ENCODE results near the gene NCAPD2.
A peak's percentile ranks its signal among the peaks of the same experiment; 100 is the strongest.
"Not testable (repeated sequence)": the region's sequence is repeated elsewhere in the genome, so short reads cannot be mapped to it uniquely, and the experiment has no call there.

NCAPD2 gene

DNA sequence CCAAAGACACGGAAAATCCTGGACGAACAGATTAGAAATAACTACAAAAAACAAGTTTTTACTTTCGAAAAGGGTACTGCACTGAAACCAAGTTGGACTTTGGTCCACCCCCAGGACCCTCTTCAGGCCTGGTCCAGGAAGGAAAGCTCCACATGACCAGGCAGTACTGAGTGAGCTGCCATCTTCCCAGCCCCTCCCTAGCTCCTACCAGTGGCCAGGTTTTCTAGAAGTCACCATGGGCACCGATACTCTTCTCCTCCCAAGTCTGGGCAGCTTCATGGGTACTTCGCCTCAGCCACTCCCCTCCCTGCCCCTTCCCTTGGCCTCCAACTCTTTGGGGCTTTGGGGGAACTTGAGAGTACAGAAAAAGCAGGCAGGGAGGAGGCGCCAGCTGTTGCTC, 30.0 kb upstream of the NCAPD2 start:
- DNase-seq: no peak

DNA sequence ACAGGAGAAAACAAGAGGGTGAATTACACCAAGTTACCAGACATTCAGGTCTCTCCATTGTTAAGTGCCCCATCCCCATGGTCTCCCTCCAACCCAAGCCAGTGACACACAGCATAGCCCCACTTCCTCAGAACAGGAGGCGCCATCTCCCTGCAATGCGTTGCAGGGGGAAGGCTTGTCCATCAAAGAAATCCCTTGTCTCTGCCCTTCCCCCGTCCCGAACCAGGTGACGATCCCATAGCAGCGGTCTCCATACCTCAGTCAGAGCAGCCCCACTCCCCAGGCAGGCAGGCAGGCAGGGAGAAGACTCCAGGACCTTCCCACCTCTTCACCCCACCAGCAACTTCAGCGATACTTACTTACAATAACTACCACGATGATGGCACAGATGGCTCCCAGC, 29.4 kb upstream of the NCAPD2 start:
- no peak for DNase-seq

DNA sequence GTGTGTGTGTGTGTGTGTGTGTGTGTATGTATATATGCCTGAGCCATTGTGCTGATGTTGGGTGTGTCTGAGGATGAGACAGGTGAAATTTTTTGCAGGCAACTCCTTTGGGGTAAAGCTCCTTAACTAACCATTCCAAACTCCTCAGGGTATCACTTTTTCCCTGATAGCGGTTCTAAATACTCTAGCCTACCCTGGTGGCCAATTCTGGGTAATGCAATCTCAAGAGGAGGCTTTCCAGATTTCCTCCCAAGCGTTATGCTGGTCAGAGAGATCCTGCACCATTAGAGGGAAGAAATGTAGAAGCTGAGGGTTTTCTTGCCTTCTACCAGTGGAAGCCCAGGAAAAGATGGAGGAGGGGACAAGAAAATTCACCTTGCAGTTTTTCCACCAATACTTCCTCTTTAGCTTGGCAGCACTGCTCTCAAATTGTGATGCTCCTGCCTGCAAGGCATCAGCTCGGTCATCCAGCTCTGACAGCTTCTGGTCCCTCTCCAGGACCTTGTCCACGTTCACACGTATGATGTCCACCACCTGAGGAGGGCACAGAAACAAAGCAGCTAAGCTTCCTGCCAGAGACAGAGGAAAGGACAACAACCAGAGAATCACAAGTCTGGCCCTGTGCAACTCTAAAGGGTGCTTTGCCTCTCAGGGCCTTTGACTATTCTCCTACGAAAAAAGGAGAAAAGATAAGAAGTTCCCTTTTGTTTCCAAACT, 28.3 kb upstream of the NCAPD2 start:
- peak; percentile 69 for DNase-seq

DNA sequence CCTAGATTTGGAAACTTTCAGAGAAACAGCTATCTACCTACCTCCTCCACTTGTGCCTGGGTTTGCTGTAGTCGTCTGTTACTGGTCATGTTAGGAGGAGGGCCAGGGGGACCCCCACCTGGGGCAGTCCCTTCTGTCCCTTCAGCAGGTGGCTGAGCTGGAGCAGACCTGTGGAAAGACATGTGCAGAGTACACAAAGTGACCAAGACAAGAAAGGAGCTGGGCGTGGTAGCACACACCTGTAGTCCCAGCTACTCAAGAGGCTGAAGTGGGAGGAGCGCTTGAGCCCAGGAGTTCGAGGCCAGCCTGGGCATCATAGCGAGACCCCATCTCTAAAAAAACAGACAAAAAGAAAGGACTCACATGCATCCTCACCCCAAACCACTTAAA, 27.7 kb upstream of the NCAPD2 start:
- DNase-seq: no peak

DNA sequence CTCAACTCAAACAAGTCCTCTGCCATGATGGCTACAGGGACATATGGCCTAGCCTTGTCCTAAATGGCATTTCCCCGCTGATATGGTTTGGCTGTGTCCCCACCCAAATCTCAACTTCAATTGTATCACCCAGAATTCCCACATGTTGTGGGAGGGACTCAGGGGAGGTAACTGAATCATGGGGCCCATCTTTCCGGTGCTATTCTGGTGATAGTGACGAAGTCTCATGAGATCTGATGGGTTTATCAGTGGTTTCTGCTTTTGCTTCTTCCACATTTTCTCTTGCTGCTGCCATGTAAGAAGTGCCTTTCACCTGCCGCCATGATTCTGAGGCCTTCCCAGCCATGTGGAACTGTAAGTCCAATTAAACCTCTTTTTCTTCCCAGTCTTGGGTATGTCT, 27.2 kb upstream of the NCAPD2 start:
- not testable (repeated sequence) for DNase-seq

DNA sequence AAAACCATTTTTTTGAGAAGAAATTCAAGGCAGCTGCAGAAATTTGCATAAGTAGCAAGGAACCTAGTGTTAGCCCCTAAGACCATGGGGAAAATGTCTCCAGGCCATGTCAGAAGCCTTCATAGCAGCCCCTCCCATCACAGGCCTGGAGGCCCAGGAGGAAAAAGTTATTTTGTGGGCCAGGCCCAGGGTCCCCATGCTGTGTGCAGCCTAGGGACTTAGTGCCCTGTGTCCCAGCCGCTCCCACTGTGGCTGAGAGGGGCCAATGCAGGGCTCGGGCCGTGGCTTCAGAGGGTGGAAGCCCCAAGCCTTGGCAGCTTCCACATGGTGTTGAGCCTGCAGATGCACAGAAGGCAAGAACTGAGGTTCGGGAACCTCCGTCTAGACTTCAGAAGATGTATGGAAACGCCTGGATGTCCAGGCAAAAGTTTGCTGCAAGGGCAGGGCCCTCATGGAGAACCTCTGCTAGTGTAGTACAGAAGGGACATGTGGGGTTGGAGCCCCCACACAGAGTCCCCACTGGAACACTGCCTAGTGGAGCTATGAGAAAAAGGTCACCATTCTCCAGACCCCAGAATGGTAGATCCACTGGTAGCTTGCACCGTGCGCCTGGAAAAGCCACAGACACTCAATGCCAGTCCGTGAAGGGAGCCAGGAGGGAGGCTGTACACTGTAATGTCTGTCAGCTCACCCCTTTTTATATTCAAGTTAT, 26.2 kb upstream of the NCAPD2 start:
- DNase-seq: not testable (repeated sequence)

DNA sequence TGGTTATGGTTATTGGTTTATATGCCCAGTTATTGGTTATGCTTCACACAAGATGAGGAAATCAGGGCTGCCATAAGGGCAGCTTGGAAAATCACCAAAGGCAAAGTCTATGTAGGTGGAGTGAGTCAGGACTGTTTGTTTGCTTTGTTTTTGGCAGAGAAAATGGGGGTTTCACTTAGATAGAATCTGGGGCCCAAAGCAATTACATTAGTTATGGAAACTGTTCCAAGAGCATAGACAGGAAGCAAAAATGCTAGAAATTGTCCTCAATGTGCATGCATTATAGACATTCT, 25.7 kb upstream of the NCAPD2 start:
- no peak for DNase-seq

DNA sequence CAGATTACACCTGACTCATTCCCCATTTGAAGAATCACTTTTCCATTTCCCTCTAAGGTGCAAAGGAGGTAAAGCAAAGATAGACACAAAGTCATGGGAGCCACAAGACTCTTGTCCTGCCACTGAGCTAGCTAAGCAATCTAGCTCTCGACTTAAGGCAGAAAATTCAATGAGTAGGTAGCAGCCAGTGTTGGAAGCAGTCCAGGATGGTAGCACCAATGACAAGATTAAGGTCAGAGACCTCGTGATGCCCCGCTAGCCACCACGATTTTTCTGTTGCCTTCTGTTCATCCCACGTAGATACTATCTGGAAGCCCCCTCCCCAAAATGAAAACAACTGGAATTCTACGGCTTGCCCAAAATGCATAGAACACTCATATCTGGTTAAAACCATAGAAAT, 24.8 kb upstream of the NCAPD2 start:
- DNase-seq: no peak

DNA sequence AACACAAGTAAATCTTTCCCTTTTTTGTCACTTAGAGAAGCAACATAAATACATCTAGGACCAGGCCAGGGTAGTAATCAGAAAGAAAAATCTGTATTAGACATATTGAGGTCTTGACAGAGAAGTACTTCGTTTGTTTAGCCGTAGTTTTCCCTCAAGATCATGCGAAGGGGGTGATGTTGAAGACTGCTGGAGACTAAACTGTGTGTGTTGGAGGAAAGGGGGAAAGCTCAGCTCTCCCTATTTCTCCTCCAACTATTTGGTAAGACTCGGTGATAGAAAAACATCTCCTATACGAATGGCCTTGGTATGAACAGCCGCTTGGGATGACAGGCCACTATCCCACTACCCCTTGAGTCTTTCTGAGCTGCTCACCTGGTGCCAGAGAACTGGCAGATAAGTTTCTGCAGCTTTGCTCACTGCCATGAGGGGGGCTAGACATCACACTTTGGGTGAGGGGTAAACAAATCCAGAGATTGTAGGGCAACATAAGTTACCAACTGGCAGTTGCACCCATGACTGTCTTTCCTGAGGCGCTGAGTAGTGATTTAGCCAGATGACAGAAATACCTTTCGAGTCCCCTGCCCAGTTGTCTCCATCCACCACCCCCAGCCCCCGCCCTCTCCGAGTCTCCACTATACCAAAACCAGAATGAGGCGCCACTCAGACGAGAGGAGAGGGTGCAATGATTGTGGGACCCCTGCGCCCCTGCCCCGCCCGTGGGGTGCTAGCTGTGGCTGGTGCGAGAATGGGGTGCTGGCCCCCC, 24.1 kb upstream of the NCAPD2 start:
- peak; percentile 49 for DNase-seq

DNA sequence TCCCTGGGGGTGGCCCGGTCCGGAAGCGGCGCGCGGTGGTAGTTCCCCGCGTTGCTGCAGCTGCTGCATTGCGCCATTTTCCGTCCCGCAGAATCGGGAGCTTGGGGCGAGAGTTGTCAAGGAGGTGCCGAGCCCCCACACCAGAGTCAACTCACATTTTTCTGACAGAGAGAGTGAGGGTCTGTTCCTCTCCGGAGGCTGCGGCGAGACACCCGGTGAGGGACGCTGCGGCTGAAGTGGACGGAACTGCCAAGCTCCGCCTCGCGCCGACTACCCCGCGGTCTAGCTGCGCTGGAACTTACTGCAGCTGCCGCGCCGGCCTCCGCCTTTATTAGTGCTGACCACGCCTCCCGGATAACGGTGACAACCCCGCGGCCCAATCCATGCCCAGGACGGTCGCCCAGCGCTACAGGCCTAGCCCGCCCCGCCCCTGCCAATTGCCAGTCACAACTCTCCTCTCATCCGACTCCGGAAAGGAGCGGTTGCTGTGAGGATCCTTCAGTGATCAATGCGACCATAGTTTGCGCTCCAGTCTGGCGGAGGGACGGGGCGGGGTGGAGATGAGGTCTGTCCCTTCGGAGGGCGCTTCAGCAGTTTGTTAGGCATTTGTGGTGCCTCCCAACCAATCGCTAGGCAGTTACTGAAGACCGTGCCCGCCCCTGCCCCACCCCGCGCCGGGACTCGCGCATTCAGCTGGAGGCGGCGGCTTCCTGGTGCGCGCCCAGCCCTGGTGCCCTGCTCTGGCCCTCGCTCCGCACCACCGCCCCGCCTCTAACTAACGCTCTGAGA, 23.3 kb upstream of the NCAPD2 start, which contains the start of gene VAMP1:
Gene VAMP1 (minus strand): TSS at position 303 of the 789 bp plus-strand sequence. CDS start 146 bp downstream, at position 157.
- peak; percentile 98 for DNase-seq

DNA sequence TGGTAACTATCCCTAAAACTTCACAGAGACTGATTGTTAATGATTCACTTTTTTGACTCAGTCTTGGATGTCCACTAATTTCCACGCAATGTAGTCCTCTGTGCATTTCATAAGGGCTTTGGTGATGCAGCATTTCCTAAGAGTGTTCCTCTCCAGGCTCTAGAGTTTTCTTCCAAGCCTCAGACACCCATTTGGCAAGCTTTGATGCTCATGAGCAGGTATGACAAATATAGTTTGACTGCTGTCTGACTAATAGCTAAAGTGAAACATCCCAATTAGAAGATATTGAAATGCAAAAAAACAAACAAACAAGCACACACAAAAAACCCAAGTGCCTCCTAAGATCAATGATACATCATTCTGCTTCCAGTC, 21.9 kb upstream of the NCAPD2 start:
- DNase-seq: no peak

DNA sequence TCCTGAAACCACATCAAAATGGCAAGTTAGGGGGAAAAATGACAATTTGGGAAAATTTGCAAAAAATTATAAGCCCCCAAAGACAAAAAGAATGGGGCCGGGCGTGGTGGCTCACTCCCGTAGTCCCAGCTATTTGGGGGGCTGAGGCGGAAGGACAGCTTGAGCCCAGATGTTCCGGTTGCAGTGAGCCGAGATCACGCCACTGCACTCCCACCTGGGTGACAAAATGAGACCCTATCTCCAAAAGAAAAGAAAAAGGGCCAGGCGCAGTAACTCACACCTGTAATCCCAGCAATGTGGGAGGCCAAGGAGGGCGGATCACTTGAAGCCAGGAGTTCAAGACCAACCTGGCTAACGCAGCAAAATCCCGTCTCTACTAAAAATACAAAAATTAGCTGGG, 21.4 kb upstream of the NCAPD2 start:
- no peak for DNase-seq

DNA sequence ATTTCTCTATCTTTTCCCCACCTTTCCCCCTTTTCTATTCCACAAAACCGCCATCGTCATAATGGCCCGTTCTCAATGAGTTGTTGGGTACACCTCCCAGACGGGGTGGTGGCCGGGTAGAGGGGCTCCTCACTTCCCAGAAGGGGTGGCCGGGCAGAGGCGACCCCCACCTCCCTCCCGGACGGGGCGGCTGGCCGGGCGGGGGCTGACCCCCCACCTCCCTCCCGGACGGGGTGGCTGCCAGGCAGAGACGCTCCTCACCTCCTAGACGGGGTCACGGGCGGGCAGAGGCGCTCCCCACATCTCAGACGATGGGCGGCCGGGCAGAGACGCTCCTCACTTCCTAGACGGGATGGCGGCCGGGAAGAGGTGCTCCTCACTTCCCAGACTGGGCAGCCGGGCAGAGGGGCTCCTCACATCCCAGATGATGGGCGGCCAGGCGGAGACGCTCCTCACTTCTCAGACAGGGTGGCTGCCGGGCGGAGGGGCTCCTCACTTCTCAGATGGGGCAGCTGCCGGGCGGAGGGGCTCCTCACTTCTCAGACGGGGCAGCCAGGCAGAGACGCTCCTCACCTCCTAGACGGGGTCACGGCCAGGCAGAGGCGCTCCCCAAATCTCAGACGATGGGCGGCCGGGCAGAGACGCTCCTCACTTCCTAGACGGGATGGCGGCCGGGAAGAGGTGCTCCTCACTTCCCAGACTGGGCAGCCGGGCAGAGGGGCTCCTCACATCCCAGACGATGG, 18.5 kb upstream of the NCAPD2 start:
- DNase-seq: not testable (repeated sequence)

DNA sequence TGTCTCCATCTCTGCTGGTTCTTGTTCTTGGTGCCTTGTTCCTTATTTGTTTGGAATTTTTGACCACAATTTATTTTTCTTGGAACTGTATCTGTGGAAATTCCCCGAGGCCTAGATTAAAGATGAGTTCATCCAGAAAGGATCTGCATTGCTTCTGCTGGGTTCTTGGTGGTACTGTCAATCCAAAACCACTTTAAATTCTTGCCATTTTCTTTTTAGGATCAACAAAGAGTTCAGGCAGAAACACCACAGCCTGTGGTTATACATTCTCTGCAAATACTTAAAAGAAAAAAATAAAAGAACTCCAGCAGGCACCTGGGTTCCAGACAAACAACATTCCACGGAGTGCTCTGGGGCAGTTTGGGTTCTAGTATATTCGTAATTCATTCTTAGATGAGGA, 17.4 kb upstream of the NCAPD2 start:
- DNase-seq: no peak

DNA sequence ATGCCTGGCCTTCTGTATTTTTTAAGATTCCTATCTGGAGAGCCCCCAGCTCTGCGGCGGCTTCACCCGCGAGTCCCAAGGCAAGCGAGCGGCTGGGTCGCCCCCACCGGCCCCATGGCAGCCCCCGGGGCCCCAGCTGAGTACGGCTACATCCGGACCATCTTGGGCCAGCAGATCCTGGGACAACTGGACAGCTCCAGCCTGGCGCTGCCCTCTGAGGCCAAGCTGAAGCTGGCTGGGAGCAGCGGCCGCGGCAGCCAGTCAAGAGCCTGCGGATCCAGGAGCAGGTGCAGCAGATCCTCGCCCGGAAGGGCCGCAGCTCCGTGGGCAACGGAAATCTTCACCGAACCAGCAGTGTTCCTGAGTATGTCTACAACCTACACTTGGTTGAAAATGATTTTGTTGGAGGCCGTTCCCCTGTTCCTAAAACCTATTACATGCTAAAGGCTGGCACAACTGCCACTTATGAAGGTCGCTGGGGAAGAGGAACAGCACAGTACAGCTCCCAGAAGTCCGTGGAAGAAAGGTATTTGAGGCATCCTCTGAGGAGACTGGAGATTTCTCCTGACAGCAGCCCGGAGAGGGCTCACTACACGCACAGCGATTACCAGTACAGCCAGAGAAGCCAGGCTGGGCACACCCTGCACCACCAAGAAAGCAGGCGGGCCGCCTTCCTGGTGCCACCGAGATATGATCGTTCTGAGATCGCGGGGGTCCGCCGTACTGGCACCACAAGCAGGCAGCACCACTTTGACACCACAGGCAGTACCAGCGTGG, 16.1 kb upstream of the NCAPD2 start:
- not testable (repeated sequence) for DNase-seq

DNA sequence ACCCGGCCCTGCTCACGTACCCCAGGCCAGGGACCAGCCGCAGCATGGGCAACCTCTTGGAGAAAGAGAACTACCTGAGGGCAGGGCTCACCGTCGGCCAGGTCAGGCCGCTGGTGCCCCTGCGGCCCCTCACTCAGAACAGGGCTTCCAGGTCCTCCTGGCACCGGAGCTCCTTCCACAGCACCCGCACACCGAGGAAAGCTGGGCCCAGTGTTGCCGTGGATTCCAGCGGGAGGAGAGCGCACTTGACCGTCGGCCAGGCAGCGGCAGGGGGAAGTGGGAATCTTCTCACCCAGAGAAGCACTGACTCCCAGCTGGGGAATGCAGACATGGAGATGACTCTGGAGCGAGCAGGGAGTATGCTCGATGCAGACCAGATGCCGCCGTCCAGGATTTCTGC, 15.5 kb upstream of the NCAPD2 start:
- DNase-seq: no peak

DNA sequence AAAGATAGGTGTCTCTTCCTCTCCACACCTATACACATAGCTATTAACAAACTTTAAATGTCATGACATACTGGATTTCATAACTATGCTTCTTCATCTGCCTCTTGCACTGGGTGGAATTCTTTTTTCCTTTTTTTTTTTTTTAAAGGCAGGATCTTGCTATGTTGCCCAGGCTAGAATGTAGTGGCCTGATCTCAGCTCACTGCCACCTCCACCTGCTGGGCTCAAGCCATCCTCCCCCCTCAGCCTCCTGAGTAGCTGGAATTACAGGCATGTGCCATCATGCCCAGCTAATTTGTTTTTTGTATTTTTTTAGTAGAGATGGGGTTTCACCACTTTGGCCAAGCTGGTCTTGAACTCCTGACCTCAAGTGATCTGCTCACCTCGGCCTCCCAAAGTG, 5.7 kb upstream of the NCAPD2 start:
- DNase-seq: no peak

DNA sequence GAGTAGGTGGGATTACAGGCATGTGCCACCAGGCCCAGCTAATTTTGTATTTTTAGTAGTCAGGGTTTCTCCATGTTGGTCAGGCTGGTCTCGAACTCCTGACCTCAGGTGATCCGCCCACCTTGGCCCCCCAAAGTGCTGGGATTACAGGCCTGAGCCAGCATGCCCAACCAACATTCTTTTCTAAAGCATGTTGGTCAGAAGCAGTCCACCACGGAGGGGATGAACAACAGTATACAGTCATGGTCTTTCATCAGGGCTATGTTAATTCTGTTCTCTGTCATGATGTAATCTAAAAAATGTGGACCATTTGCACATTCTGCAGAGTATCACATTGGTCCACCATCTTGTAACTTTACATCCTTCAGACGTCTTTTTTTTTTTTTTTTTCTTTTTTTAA, 4.5 kb upstream of the NCAPD2 start:
- no peak for DNase-seq

DNA sequence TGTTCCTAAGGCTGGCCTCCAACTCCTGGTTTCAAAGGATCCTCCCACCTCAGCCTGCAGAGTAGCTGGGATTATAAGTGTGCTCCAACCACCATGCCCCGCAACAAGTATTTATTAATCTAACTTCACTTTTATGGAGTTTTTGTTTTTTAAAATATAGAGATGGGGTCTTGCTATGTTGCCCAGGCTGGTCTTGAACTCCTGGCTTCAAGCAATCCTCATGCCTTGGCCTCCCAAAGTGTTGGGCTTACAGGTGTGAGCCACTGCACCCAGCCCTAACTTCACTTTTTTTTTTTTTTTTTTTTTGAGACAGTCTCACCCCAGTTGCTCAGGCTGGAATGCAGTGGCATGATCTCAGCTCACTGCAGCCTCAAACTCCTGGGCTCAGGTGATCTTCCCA, 3.2 kb upstream of the NCAPD2 start:
- not testable (repeated sequence) for DNase-seq

DNA sequence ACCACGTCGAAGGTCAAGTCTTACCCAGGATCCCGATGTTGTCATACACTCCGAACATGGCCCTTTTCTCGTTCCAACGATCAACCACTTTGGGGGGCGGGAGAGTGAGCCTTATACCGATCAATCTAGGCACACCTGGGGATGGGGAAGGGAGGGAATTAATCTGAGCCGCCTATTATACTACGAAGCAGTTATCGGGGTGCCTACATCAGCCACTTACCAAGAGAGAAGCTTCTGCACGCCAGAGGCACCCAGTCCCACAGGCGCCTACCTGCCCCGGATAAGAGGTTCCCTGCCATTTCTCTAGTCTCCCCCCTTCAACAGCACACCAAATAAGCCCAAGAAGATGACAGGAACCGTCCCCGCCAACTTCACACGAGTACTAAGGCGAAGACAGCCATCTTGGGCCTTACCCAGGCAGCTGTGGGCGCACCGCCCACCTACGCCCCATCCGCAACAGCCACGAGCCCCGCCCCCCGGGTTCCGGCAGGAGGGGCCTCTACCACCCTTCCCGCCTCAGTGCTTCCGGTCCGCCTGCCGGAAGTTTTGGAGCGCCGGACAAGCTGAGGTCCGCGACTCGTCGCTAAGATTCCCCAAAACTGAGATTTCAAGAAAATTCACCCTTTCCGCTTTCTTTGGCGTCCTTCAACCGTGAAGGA, 935 bp upstream of the NCAPD2 start, which contains the start of gene MRPL51:
Gene MRPL51 (minus strand): TSS at position 425 of the 659 bp plus-strand sequence. CDS start 126 bp downstream, at position 299.
- DNase-seq: peak; percentile 97

DNA sequence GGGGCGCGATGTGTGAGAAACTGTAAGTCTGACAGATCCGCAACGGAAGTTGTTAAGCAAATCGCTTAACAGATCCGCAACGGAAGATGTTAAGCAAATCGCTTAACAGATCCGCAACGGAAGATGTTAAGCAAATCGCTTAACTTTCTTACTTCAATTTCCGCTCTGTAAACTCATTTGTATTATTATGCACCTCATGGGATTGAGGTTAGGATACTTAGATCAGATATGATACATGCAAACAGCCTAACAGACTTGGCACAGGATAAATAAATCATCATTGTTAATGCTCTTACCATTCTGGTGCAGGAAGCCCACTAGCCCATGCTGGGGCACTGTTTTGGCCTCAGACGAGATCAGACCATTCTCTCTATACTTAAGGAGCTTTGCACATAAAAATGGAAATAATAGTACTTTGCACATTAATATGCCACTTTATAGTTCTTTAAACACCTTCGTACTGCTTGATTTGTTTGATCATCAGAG, 399 bp downstream of the NCAPD2 start:
- DNase-seq: no peak

All from NCI-H345 (cell line).